Testis (tissue), 3 donors: Measurements from ENCODE around the gene PHAF1. TPM values are rescaled to one million over a fixed set of nuclear protein-coding genes. Genes with fewer than 3 reads are reported as not detected.

Experiments
- DNase-seq: peaks from one replicate; pipeline ENCODE4 v3.0.0-alpha.2; 2019
- H3K27ac ChIP-seq, 2 donors: fragments of 200-600 bp; sonication (generic); one replicate each; pipeline ENCODE4 v1.5.1; 2019
- H3K27me3 ChIP-seq: fragments of 200-600 bp; sonication (generic); one replicate; pipeline ENCODE4 v1.5.1; 2019
- H3K36me3 ChIP-seq: fragments of 200-600 bp; sonication (generic); one replicate; pipeline ENCODE4 v1.5.1; 2017; ENCODE audit warnings: low read depth; ENCODE audit errors: missing control alignments
- H3K4me1 ChIP-seq: fragments of 200-600 bp; sonication (generic); one replicate; pipeline ENCODE4 v1.5.1; 2019
- H3K4me3 ChIP-seq, 2 donors: fragments of 200-600 bp; sonication (generic); one replicate each; pipeline ENCODE4 v1.5.1; 2017 to 2019
- H3K9me3 ChIP-seq: fragments of 200-600 bp; sonication (generic); one replicate; pipeline ENCODE4 v1.5.1; 2017
- POLR2A ChIP-seq: fragments of 450-650 bp; IDR thresholded peaks from one replicate; pipeline ENCODE4 v1.6.1; 2017; ENCODE audit warnings: antibody characterized with exemption, mild to moderate bottlenecking, moderate library complexity
- WGBS, 2 donors: methylation state at CpG; one replicate each; pipeline ENCODE4 v1.1.5; 2018; 5-methylcytosine and 5-hydroxymethylcytosine counted together
- intact Hi-C: fragments of 100-400 bp; cut with DNase I; formaldehyde crosslinking; loops from one replicate; pipeline ENCODE4 v1.15.1; 2023; ENCODE audit warnings: low total_unique reads
- polyA plus RNA-seq: library from polyadenylated mRNA; stranded (reverse); fragments of 350-450 nt; fragmentation: Illumina TruSeq; extraction: RNeasy Lipid Tissue Mini Kit (QIAGEN cat#74804); gene quantifications from one replicate; pipeline ENCODE4 v1.2.3, GENCODE V29; 2014; ENCODE audit warnings: low read depth, low replicate concordance; ENCODE audit not compliant: insufficient read depth
- total RNA-seq, 2 donors: library from RNA; depleted of rRNA; stranded (reverse); fragments of >200 nt; gene quantifications; one replicate each; pipeline ENCODE4 v1.2.3, GENCODE V29; 2016
- TF ChIP-seq, protein P1 (sequence below), 3 experiments: fragments of 450-650 bp in 2 of 3; fragments of 200-600 bp in 1 of 3; sonication (generic) in 1 of 3; IDR thresholded peaks; one replicate each; pipeline ENCODE4 v1.5.1; 2016 to 2019; ENCODE audit warnings: antibody characterized with exemption in 3 of 3, mild to moderate bottlenecking in 2 of 3, moderate library complexity in 1 of 3

Gene PHAF1
- total and polyA plus RNA-seq, 3 donors from 2014 or later, result 31.2 to 41.6 (median 32.6) TPM

DNA sequence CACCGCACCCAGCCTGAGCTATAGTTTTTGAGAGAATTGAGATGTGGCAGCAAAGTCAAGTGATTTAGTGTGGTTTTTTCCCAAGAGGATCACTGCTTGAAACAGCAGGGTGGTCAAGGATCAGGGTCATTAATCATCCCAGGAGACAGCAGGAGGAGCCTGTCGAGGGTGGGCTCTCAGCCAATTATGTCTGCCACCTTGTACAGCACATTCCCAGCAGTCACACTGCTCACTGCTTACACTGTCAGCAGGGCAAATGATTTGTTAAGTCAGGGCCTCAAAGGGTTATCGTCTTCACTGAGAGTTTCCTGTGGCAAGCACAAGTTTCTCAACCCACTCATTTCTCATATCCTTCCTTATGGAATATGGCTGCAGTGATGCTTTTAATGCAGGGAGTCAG, 27.9 kb downstream of the PHAF1 start:
- TF ChIP-seq POLR2A, result no peak
- TF ChIP-seq, protein P1, sequence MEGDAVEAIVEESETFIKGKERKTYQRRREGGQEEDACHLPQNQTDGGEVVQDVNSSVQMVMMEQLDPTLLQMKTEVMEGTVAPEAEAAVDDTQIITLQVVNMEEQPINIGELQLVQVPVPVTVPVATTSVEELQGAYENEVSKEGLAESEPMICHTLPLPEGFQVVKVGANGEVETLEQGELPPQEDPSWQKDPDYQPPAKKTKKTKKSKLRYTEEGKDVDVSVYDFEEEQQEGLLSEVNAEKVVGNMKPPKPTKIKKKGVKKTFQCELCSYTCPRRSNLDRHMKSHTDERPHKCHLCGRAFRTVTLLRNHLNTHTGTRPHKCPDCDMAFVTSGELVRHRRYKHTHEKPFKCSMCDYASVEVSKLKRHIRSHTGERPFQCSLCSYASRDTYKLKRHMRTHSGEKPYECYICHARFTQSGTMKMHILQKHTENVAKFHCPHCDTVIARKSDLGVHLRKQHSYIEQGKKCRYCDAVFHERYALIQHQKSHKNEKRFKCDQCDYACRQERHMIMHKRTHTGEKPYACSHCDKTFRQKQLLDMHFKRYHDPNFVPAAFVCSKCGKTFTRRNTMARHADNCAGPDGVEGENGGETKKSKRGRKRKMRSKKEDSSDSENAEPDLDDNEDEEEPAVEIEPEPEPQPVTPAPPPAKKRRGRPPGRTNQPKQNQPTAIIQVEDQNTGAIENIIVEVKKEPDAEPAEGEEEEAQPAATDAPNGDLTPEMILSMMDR (IDR thresholded peaks at IDR 0.05), result no peak
- no peak overlapping the region for H3K4me3 ChIP-seq
- WGBS, 2 donors, result 57 to 70% methylated on average over 3 of the region's 3 CpGs
- DNase-seq, result no peak
- H3K36me3 ChIP-seq, result peaks cover 3% of the 10 kb centered on the region
- H3K27ac ChIP-seq, result no peak overlapping the region
- no peaks in the 10 kb centered on the region for H3K27me3 ChIP-seq
- intact Hi-C loops, result no loop called here
- no peaks in the 10 kb centered on the region for H3K4me1 ChIP-seq
- H3K9me3 ChIP-seq, result no peaks in the 10 kb centered on the region

DNA sequence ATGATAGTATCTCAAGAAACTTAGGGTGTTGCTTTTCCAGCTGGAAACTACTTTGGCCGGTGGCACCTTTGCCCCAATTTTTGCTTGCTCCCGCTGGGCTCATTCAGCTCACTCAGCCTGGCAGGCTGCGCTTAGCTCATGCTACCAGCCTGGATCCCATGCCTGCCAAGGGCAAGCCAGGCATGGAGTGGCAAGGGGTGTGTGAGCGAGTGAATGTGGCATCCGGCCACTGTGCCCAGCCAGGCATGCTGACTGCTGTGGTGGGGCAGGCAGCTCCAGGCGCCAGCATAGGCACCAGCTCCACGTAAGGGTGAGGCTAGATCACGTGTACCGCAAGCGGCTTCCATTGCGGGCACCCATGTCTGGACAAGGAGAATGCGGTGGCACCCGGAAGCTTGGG, 31.6 kb downstream of the PHAF1 start:
- intact Hi-C loops, result no loop called here

DNA sequence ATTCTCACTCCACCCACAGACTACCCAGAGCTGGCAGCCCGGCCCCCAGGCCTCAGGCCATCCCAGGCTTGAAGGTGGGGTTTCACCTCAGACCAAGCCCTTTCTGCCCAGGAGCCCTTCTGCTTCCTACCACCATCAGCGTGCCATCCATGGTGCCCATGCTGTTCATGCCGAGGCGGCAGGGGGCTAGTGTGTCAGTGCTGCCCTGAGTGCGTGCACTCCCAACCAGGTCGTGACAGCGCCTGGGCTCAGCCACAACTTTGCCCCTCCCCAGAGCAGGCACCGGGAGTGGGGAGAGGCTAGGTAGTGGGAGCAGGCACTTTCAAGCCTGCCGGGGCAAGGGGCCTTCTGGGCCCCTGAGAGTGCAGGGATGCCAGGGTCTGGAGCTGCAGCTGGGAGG, 32.6 kb downstream of the PHAF1 start:
- H3K4me1 ChIP-seq, result no peaks in the 10 kb centered on the region
- intact Hi-C loops, result no loop called here
- no peak overlapping the region for H3K4me3 ChIP-seq
- TF ChIP-seq, protein P1 (IDR thresholded peaks at IDR 0.05), result no peak
- no peak for TF ChIP-seq POLR2A
- no peak overlapping the region for H3K27ac ChIP-seq
- no peaks in the 10 kb centered on the region for H3K27me3 ChIP-seq
- DNase-seq, result no peak
- WGBS, 2 donors, result 88 to 90% methylated on average over 2 to 8 of the region's 9 CpGs
- peaks cover 3% of the 10 kb centered on the region for H3K36me3 ChIP-seq
- no peaks in the 10 kb centered on the region for H3K9me3 ChIP-seq

More for the DNA sequence above, 31.6 kb downstream of the PHAF1 start:
- no peaks in the 10 kb centered on the region for H3K27me3 ChIP-seq
- no peak for DNase-seq
- H3K9me3 ChIP-seq, result no peaks in the 10 kb centered on the region
- no peak overlapping the region for H3K4me3 ChIP-seq
- no peak overlapping the region for H3K27ac ChIP-seq
- peaks cover 3% of the 10 kb centered on the region for H3K36me3 ChIP-seq
- no peaks in the 10 kb centered on the region for H3K4me1 ChIP-seq
- 90 to 98% methylated on average over 13 of the region's 13 CpGs for WGBS, 2 donors
- TF ChIP-seq, protein P1 (IDR thresholded peaks at IDR 0.05), result no peak
- TF ChIP-seq POLR2A, result no peak

DNA sequence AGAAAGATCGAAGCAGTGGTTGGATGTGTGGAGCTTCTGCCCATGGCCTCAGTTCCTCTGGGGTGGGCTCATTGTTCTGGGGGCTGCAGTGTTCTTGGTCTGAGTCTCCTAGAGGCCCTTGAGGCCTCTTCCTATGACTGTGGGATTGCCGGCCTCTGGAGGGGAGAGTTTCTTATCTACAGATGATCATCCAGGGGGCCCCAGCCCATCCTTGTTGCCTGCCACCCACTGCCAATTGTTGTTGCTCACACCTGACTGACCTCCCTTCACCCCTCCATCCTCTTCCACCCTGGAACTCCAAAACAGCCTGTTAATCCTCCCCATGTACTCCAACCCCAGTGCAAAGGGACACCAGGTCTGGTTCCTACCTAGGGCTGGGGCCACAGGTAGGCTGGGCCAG, 35.2 kb downstream of the PHAF1 start:
- TF ChIP-seq, protein P1 (IDR thresholded peaks at IDR 0.05), result no peak
- TF ChIP-seq POLR2A, result no peak
- intact Hi-C loops, result no loop called here
- Histone ChIP-seq H3K4me1 (no peaks in the 10 kb centered on the region), H3K4me3 (no peak overlapping the region), H3K36me3 (no peaks in the 10 kb centered on the region), H3K27ac (no peak overlapping the region), H3K9me3 (no peaks in the 10 kb centered on the region), H3K27me3 (no peaks in the 10 kb centered on the region)
- WGBS, 2 donors, result 92 to 96% methylated on average over 2 of the region's 2 CpGs
- no peak for DNase-seq

DNA sequence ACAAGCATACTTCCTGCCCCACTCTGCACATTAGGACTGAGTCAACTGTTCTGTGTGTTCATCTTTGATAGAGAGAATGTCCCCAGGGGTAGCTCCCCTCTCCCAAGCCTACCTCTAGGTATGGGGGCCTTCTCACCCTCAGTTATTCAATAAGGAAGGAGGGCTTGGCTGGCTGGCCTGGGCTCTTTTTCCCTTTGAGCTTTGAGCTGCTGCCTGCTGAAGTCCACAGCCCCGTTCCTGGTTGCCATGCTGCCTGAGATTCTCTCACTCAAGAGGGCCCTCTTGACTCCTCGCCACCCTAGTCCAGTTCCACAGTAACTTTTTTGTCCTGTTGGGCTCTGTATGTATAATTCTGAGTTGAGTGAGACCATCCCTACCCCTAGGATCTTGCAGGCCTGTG, 36.0 kb downstream of the PHAF1 start:
- Histone ChIP-seq H3K4me3 (no peak overlapping the region), H3K4me1 (no peaks in the 10 kb centered on the region), H3K27ac (no peak overlapping the region), H3K36me3 (no peaks in the 10 kb centered on the region), H3K9me3 (no peaks in the 10 kb centered on the region), H3K27me3 (no peaks in the 10 kb centered on the region)
- intact Hi-C loops, result no loop called here
- 81 to 89% methylated on average over 2 of the region's 2 CpGs for WGBS, 2 donors
- DNase-seq, result no peak
- TF ChIP-seq, protein P1 (IDR thresholded peaks at IDR 0.05), result no peak
- no peak for TF ChIP-seq POLR2A
